Caco-2 (cell line): ENCODE data around the gene TEX14. TPM values are rescaled to one million over a fixed set of nuclear protein-coding genes. Genes with fewer than 3 reads are reported as not detected.

Experiments
- BruUV-seq: library from RNA; stranded (reverse); fragments of 400-500 nt; replicated peaks from 2 replicates; lab custom pipeline; 2021; lab: Mats Ljungman, UMichigan
- CTCF ChIA-PET: fragments of 300-600 bp; sonication (Branson Sonifier 250); formaldehyde crosslinking; loops from one replicate; lab custom pipeline; 2022; ENCODE audit warnings: antibody characterized with exemption; lab: Charles Lee
- POLR2A ChIA-PET: fragments of 300-600 bp; sonication (Branson Sonifier 250); formaldehyde crosslinking; loops from one replicate; lab custom pipeline; 2022; ENCODE audit warnings: antibody characterized with exemption; lab: Charles Lee
- DNase-seq, 2 experiments: peaks; one replicate each; pipeline versions ENCODE4 v3.0.0 to v3.0.0-alpha.2; 2020 to 2022
- H3K27me3 ChIP-seq: replicated peaks from 2 replicates; pipeline ENCODE4 v1.6.0; 2011; ENCODE audit warnings: low read length; ENCODE audit not compliant: control insufficient read depth, insufficient read depth
- H3K36me3 ChIP-seq: 2 replicates; pipeline ENCODE4 v1.5.1; 2011; ENCODE audit warnings: low read length; ENCODE audit not compliant: control insufficient read depth, insufficient read depth
- H3K4me1 ChIP-seq: fragments of 250-450 bp; sonication (Bioruptor Pico); 2 replicates; pipeline ENCODE4 v1.5.1; 2020; ENCODE audit warnings: mild to moderate bottlenecking
- H3K4me3 ChIP-seq: 2 replicates; pipeline ENCODE4 v1.5.1; 2011; ENCODE audit warnings: low read depth, mild to moderate bottlenecking, control low read depth, low read length
- H3K9me3 ChIP-seq: fragments of 250-450 bp; sonication (Bioruptor Pico); 2 replicates; pipeline ENCODE4 v1.5.1; 2020; ENCODE audit warnings: mild to moderate bottlenecking, moderate library complexity
- H3K27ac Mint-ChIP-seq: one replicate; pipeline ENCODE4 v1.8.0; 2022; ENCODE audit warnings: mixed read lengths; ENCODE audit not compliant: unreplicated experiment
- H3K27me3 Mint-ChIP-seq: one replicate; pipeline ENCODE4 v1.8.0; 2022; ENCODE audit warnings: mixed read lengths; ENCODE audit not compliant: insufficient read depth, unreplicated experiment
- H3K36me3 Mint-ChIP-seq: one replicate; pipeline ENCODE4 v1.8.0; 2022; ENCODE audit warnings: mild to moderate bottlenecking, mixed read lengths; ENCODE audit not compliant: insufficient read depth, unreplicated experiment
- H3K4me1 Mint-ChIP-seq: one replicate; pipeline ENCODE4 v1.8.0; 2022; ENCODE audit warnings: low read depth, mixed read lengths; ENCODE audit not compliant: unreplicated experiment
- H3K4me3 Mint-ChIP-seq: one replicate; pipeline ENCODE4 v1.8.0; 2022; ENCODE audit warnings: mild to moderate bottlenecking, moderate library complexity, mixed read lengths; ENCODE audit not compliant: unreplicated experiment
- H3K9me3 Mint-ChIP-seq: one replicate; pipeline ENCODE4 v1.8.0; 2022; ENCODE audit warnings: mixed read lengths; ENCODE audit not compliant: unreplicated experiment
- intact Hi-C: fragments of 100-400 bp; cut with micrococcal nuclease; formaldehyde crosslinking; loops from one replicate; pipeline ENCODE4 v1.10.0; 2022; ENCODE audit not compliant: unreplicated experiment
- total RNA-seq: library from RNA; stranded (reverse); gene quantifications from 2 replicates; pipeline ENCODE4 v1.2.3, GENCODE V29; 2022
- TF ChIP-seq, protein P1 (sequence below), 2 experiments: fragments of 200-600 bp in 1 of 2; IDR thresholded peaks; 1 replicate in 1 of 2; 2 replicates in 1 of 2; pipeline versions ENCODE4 v1.5.1 to v1.8.0; 2011 to 2022; ENCODE audit warnings: antibody characterized with exemption in 1 of 2, control low read depth in 1 of 2, inconsistent platforms in 1 of 2, low read depth in 1 of 2, low read length in 1 of 2, mild to moderate bottlenecking in 1 of 2, moderate library complexity in 1 of 2; ENCODE audit not compliant: insufficient read depth in 1 of 2, severe bottlenecking in 1 of 2, unreplicated experiment in 1 of 2

Gene TEX14
- total RNA-seq, 1 experiment from 2014 or later: 0.54 TPM

GRCh38 chr17:58706351-58707140 is 14.7 kb upstream of the TEX14 start:
- no peaks in the 10 kb centered on the region for H3K4me1 Mint-ChIP-seq
- H3K36me3 Mint-ChIP-seq: peaks cover 17% of the 10 kb centered on the region
- TF ChIP-seq, protein P1, sequence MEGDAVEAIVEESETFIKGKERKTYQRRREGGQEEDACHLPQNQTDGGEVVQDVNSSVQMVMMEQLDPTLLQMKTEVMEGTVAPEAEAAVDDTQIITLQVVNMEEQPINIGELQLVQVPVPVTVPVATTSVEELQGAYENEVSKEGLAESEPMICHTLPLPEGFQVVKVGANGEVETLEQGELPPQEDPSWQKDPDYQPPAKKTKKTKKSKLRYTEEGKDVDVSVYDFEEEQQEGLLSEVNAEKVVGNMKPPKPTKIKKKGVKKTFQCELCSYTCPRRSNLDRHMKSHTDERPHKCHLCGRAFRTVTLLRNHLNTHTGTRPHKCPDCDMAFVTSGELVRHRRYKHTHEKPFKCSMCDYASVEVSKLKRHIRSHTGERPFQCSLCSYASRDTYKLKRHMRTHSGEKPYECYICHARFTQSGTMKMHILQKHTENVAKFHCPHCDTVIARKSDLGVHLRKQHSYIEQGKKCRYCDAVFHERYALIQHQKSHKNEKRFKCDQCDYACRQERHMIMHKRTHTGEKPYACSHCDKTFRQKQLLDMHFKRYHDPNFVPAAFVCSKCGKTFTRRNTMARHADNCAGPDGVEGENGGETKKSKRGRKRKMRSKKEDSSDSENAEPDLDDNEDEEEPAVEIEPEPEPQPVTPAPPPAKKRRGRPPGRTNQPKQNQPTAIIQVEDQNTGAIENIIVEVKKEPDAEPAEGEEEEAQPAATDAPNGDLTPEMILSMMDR (IDR thresholded peaks at IDR 0.05; ENCODE audit: insufficient read depth in 1 of 2, low read depth in 1 of 2, low read length in 1 of 2, severe bottlenecking in 1 of 2, unreplicated experiment in 1 of 2): no peak
- no peak overlapping the region for H3K27ac Mint-ChIP-seq
- intact Hi-C loops: no loop called here
- Histone ChIP-seq H3K4me1 (0 out of 2 replicates have a peak, but pooled peaks cover 3% of the 10 kb centered on the region), H3K4me3 (no peak overlapping the region), H3K27me3 (no peaks in the 10 kb centered on the region), H3K36me3 (no peaks in the 10 kb centered on the region), H3K9me3 (no peaks in the 10 kb centered on the region)
- H3K9me3 Mint-ChIP-seq: no peaks in the 10 kb centered on the region
- DNase-seq: no peak
- H3K27me3 Mint-ChIP-seq: no peaks in the 10 kb centered on the region
- ChIA-PET POLR2A (no interaction called here), CTCF (interaction anchor here (0.7 kb wide), 2 partner anchors 83 to 298 kb away, joined by 3 read pairs; no protein-coding TSS in a partner anchor)
- H3K4me3 Mint-ChIP-seq: no peak overlapping the region
- no TSS peak for BruUV-seq

- Histone ChIP-seq H3K36me3 (no peaks in the 10 kb centered on the region), H3K27me3 (no peaks in the 10 kb centered on the region), H3K4me1 (0 out of 2 replicates have a peak, but pooled peaks cover 3% of the 10 kb centered on the region), H3K4me3 (no peak overlapping the region), H3K9me3 (no peaks in the 10 kb centered on the region)
- no peaks in the 10 kb centered on the region for H3K4me1 Mint-ChIP-seq
- H3K27ac Mint-ChIP-seq: no peak overlapping the region
- no peaks in the 10 kb centered on the region for H3K27me3 Mint-ChIP-seq
- H3K9me3 Mint-ChIP-seq: no peaks in the 10 kb centered on the region
- ChIA-PET CTCF (no interaction called here), POLR2A (no interaction called here)
- peaks cover 20% of the 10 kb centered on the region for H3K36me3 Mint-ChIP-seq
- intact Hi-C loops: no loop called here
- no TSS peak for BruUV-seq
- DNase-seq: no peak
- TF ChIP-seq, protein P1 (IDR thresholded peaks at IDR 0.05; ENCODE audit: insufficient read depth in 1 of 2, low read depth in 1 of 2, low read length in 1 of 2, severe bottlenecking in 1 of 2, unreplicated experiment in 1 of 2): no peak
- H3K4me3 Mint-ChIP-seq: no peak overlapping the region
These were observed 12.1 kb upstream of the TEX14 start for GRCh38 chr17:58703916-58704286.

GRCh38 chr17:58703137-58703915 is 11.5 kb upstream of the TEX14 start:
- no peaks in the 10 kb centered on the region for H3K9me3 Mint-ChIP-seq
- Histone ChIP-seq H3K9me3 (no peaks in the 10 kb centered on the region), H3K36me3 (no peaks in the 10 kb centered on the region), H3K4me3 (no peak overlapping the region), H3K4me1 (0 out of 2 replicates have a peak, but pooled peaks cover 3% of the 10 kb centered on the region), H3K27me3 (no peaks in the 10 kb centered on the region)
- no TSS peak for BruUV-seq
- H3K4me1 Mint-ChIP-seq: no peaks in the 10 kb centered on the region
- H3K36me3 Mint-ChIP-seq: peaks cover 20% of the 10 kb centered on the region
- no peak for DNase-seq
- ChIA-PET CTCF (no interaction called here), POLR2A (interaction anchor here (0.6 to 0.9 kb wide), 2 partner anchors 71 to 205 kb away, joined by 3 to 6 read pairs; no protein-coding TSS in a partner anchor)
- TF ChIP-seq, protein P1 (IDR thresholded peaks at IDR 0.05; ENCODE audit: insufficient read depth in 1 of 2, low read depth in 1 of 2, low read length in 1 of 2, severe bottlenecking in 1 of 2, unreplicated experiment in 1 of 2): no peak
- H3K27ac Mint-ChIP-seq: no peak overlapping the region
- no peaks in the 10 kb centered on the region for H3K27me3 Mint-ChIP-seq
- intact Hi-C loops: no loop called here
- H3K4me3 Mint-ChIP-seq: no peak overlapping the region
